ENCODE measurements around the gene NDUFAF5.

NDUFAF5 gene

GRCh38 chr20:13778827-13779226 lies 6.0 kb upstream of the NDUFAF5 start:
- DNase-seq, result no peak

DNA sequence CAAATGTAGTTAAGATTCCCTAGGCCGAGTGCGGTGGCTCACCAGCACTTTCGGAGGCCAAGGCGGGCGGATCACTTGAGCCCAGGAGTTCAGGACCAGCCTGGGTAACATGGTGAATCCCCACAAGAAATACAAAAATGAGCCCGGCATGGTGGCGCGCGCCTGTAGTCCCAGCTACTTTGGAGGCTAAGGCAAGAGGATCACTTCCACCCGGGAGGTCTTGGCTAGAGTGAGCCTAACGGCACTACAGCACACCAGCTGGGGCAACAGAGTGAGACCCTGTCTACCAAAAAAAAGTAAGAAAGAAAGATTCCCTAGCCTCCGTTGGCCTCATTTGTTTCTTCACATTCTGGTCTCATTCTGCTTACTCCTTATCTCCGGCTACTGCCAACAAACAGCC lies 1.3 kb upstream of the NDUFAF5 start:
- no peak for DNase-seq

GRCh38 chr20:13784271-13784892 lies 446 bp upstream of the NDUFAF5 start:
- DNase-seq, result no peak

GRCh38 chr20:13786143-13786828 lies 1.5 kb downstream of the NDUFAF5 start:
- DNase-seq, result no peak

GRCh38 chr20:13788167-13788834 lies 3.5 kb downstream of the NDUFAF5 start:
- peak; percentile 9 for DNase-seq

DNA sequence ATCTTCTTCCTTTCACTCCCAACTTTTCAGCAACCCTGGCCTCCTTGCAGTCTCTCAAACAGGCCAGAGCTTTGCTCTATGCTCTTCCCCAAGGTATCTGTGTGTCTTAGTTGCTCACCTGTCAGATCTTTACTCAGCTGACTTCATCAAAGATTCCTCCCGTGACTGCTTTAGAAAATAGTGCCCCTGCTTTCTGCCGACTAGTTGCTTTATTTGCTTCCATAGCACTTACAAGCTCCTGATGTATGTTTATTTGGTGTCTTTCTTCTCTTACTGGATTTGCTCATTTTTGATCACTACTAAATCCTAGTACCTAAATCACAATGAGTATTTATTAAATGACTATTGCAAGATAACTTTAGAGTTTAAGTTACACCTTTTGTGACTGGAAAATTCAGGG lies 5.9 kb downstream of the NDUFAF5 start:
- no peak for DNase-seq

DNA sequence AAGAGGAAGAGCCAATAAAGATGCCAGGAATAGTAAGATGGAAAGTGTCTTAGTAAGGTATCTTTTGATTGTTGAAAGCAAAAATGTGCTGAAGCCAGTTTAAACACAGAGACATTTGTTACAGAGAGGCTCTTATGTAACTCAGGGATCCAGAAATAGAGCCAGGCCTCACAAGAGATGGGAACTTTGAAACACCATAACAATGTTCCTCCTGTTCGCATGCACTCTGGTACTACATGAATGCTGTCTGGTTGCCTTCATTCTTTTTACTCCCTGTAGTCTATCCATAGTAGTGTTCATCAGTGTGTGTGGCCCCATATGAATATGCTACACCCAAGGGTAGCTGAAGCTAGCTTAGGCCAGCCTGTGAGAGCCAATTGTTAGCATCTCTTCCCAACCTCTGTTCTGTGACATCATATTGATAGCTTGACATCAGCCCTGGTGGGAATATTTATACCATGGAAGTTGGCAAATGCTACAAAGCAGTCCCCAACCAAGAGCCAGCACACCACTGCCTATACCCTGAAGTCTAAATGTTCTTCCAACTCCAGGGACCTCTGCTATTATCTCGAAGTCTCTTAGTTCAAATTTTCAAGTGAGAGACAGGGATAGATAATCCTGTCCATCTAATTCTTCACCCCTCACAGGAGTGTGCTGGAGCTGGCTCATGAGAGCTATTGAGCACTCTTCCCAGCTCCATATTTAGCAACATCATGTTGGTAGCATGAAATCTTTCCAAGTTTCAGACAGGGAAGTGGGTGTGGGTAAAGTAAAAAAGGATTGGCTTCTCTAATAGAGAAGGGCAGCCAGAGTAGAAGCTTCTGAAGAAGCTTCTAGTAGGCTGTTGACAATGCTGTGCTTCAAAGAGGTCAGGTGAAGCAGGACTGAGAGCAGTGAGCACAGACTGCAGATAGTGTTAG lies 7.0 kb downstream of the NDUFAF5 start:
- no peak for DNase-seq

GRCh38 chr20:13793001-13793400 lies 8.2 kb downstream of the NDUFAF5 start:
- no peak for DNase-seq

GRCh38 chr20:13794667-13795066 lies 9.8 kb downstream of the NDUFAF5 start:
- DNase-seq, result no peak

GRCh38 chr20:13799040-13799439 lies 14.2 kb downstream of the NDUFAF5 start:
- DNase-seq, result no peak

- no peak for DNase-seq
Measured at GRCh38 chr20:13799974-13800373, 15.1 kb downstream of the NDUFAF5 start.

DNA sequence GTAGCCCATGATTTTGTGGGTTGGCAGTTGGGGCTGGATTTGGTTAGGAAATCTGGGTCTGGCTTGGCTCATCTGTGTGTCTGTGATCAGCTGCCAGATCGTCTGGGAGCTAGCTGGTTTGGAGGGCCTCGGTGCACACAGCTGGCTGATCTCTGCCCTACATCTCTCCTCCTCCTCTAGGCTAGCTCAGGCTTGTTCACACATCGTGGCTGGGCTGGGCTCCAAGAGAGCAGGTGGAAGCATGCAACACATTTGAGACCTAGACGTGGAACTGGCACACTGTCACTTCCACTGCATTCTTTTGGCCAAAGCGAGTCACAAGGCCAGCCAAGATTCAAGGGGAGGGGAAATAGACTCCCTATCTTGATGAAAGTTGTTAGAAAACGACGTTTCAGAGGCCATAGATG lies 15.9 kb downstream of the NDUFAF5 start:
- peak; percentile 94 for DNase-seq

GRCh38 chr20:13809373-13809772 lies 24.5 kb downstream of the NDUFAF5 start:
- DNase-seq, result no peak

GRCh38 chr20:13809855-13810254 lies 25.0 kb downstream of the NDUFAF5 start:
- no peak for DNase-seq

GRCh38 chr20:13810446-13810845 lies 25.6 kb downstream of the NDUFAF5 start:
- DNase-seq, result no peak

DNA sequence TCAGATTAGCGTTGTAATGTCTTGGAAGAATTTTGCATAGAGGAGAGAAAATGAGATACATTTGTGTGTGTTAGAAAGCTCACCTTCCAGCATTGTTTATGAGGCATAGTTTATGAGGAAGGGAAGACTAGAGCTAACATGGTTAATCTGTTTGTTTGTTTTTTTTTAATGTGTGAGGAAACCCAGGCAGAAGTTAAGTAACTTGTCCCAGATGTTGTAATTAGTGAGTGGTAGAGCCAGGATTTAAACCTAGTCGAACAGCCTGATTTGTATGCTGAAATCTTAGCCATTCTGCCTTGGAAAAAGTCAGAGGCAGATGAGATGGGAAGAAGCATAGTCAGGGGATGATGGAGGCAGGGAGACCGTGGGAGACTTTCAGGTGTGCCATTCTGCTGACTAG lies 29.1 kb downstream of the NDUFAF5 start:
- DNase-seq, result no peak

- DNase-seq, result no peak
Measured at GRCh38 chr20:13814672-13815071, 29.8 kb downstream of the NDUFAF5 start.

DNA sequence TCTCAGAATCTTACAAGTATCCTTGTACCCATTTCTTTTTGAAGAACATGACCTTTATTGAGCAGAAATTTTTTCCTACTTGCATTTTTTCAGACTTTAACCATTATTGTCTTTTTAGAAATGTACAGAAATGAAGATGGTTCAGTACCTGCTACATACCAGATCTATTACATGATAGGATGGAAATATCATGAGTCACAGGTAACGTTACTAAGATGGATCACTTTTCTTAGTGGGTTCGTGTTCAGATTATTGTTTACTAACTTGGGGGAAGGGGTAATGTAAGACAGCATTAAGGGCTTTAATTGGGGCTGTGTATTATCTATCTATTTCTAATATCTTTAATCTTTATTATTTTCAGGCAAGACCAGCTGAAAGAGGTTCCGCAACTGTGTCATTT lies 31.9 kb downstream of the NDUFAF5 start:
- DNase-seq, result no peak

GRCh38 chr20:13817342-13817741 lies 32.5 kb downstream of the NDUFAF5 start:
- no peak for DNase-seq

GRCh38 chr20:13819885-13820645 lies 35.2 kb downstream of the NDUFAF5 start:
- DNase-seq, result peak; percentile 32

DNA sequence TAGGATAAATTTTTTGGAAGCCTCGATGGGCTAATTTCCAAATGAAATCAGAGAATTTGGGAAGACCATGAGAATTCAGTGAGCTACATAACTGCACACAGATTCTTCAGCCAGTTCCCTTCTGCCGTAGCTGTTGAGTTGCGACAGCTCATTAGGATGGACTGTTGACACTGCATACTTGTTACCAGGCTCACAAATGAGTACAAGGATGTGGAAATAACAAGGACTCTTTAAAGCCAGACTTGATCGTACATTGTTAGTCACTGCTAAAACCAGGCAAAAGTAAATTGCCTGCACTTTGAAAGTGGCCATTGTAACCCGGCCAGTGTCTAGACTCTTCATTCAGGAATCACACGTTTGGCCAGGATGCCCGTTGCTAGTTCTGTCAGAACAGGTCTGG lies 37.0 kb downstream of the NDUFAF5 start:
- DNase-seq, result no peak

- no peak for DNase-seq
Measured at GRCh38 chr20:13822459-13822858, 37.6 kb downstream of the NDUFAF5 start.
